GM23338 (cell line): Measurements from ENCODE around the gene CLDN11. TPM values are rescaled to one million over a fixed set of nuclear protein-coding genes. Genes with fewer than 3 reads are reported as not detected.

Experiments used
- ATAC-seq: fragments of 200-7000 bp; cut with Tn5 transposase; 3 replicates; pipeline ENCODE4 v1.9.1; 2020
- DNase-seq: peaks from one replicate; pipeline ENCODE4 v3.0.0-alpha.2; 2015; ENCODE audit warnings: low spot score
- H2AFZ ChIP-seq: fragments of 200-600 bp; sonication (generic); 2 replicates; pipeline ENCODE4 v1.8.0; 2016; ENCODE audit warnings: antibody characterized with exemption, mild to moderate bottlenecking, moderate library complexity
- H3F3A ChIP-seq: fragments of 200-600 bp; sonication (generic); replicated peaks from 2 replicates; pipeline ENCODE4 v1.8.0; 2017; ENCODE audit warnings: antibody characterized with exemption, mixed run types, low read depth
- H3K27ac ChIP-seq: fragments of 200-600 bp; sonication (generic); 2 replicates; pipeline ENCODE4 v1.6.1; 2016; ENCODE audit warnings: low read depth
- H3K27me3 ChIP-seq: fragments of 200-600 bp; sonication (generic); 2 replicates; pipeline ENCODE4 v1.8.0; 2016; ENCODE audit warnings: mild to moderate bottlenecking, mixed run types, moderate library complexity; ENCODE audit not compliant: insufficient read depth
- H3K36me3 ChIP-seq: fragments of 200-600 bp; sonication (generic); 2 replicates; pipeline ENCODE4 v1.8.0; 2016; ENCODE audit warnings: mild to moderate bottlenecking; ENCODE audit not compliant: insufficient read depth
- H3K4me1 ChIP-seq: fragments of 200-600 bp; sonication (generic); 2 replicates; pipeline ENCODE4 v1.8.0; 2016; ENCODE audit warnings: mild to moderate bottlenecking, moderate library complexity; ENCODE audit not compliant: insufficient read depth
- H3K4me2 ChIP-seq: fragments of 200-600 bp; sonication (generic); 2 replicates; pipeline ENCODE4 v1.7.1; 2017; ENCODE audit warnings: mixed run types
- H3K4me3 ChIP-seq: fragments of 200-600 bp; sonication (generic); 2 replicates; pipeline ENCODE4 v1.6.1; 2016; ENCODE audit warnings: mixed run types
- H3K79me2 ChIP-seq: fragments of 200-600 bp; sonication (generic); replicated peaks from 2 replicates; pipeline ENCODE4 v1.8.0; 2017; ENCODE audit warnings: mild to moderate bottlenecking; ENCODE audit not compliant: insufficient read depth
- H3K9me2 ChIP-seq: fragments of 200-600 bp; sonication (generic); 2 replicates; pipeline ENCODE4 v1.8.0; 2017; ENCODE audit not compliant: insufficient read depth
- H4K20me1 ChIP-seq: fragments of 200-600 bp; sonication (generic); replicated peaks from 2 replicates; pipeline ENCODE4 v1.8.0; 2017; ENCODE audit warnings: mild to moderate bottlenecking; ENCODE audit not compliant: insufficient read depth
- H3K27ac Mint-ChIP-seq: 2 replicates; pipeline ENCODE4 v1.8.0; 2020; ENCODE audit warnings: inconsistent platforms, mild to moderate bottlenecking, moderate library complexity, mixed read lengths
- H3K27me3 Mint-ChIP-seq: 3 replicates; pipeline ENCODE4 v1.8.0; 2022; ENCODE audit warnings: low read depth, mild to moderate bottlenecking, moderate library complexity, mixed read lengths, inconsistent platforms; ENCODE audit not compliant: insufficient read depth, poor library complexity
- H3K36me3 Mint-ChIP-seq: 3 replicates; pipeline ENCODE4 v1.8.0; 2021; ENCODE audit warnings: low read depth, mild to moderate bottlenecking, inconsistent platforms, moderate library complexity, mixed read lengths
- H3K4me1 Mint-ChIP-seq: 3 replicates; pipeline ENCODE4 v1.8.0; 2020; ENCODE audit warnings: mild to moderate bottlenecking, inconsistent platforms, mixed read lengths
- H3K4me3 Mint-ChIP-seq: 3 replicates; pipeline ENCODE4 v1.8.0; 2021; ENCODE audit warnings: moderate library complexity, mild to moderate bottlenecking, inconsistent platforms, mixed read lengths
- H3K9me3 Mint-ChIP-seq: 3 replicates; pipeline ENCODE4 v1.8.0; 2020; ENCODE audit warnings: moderate library complexity, mild to moderate bottlenecking, inconsistent platforms, mixed read lengths
- CREB1 ChIP-seq: fragments of 250-450 bp; sonication (Bioruptor Pico); IDR thresholded peaks from 2 replicates; pipeline ENCODE4 v1.5.0; 2020; ENCODE audit warnings: low read depth, mild to moderate bottlenecking, moderate library complexity
- EZH2 ChIP-seq: fragments of 200-600 bp; sonication (generic); IDR thresholded peaks from one replicate; pipeline ENCODE4 v1.8.0; 2017; ENCODE audit warnings: antibody characterized with exemption, mild to moderate bottlenecking, low read depth; ENCODE audit not compliant: unreplicated experiment
- NANOG ChIP-seq: IDR thresholded peaks from 2 replicates; pipeline ENCODE4 v1.6.1; 2016; ENCODE audit warnings: antibody characterized with exemption, borderline replicate concordance
- POLR2AphosphoS5 ChIP-seq: IDR thresholded peaks from 2 replicates; pipeline ENCODE4 v1.6.1; 2016; ENCODE audit warnings: antibody characterized with exemption, low read depth
- STAT1 ChIP-seq: IDR thresholded peaks from one replicate; pipeline ENCODE4 v1.6.1; 2016; ENCODE audit warnings: antibody characterized with exemption; ENCODE audit not compliant: unreplicated experiment
- ZNF114 ChIP-seq: fragments of 250-450 bp; sonication (Bioruptor Pico); IDR thresholded peaks from 2 replicates; pipeline ENCODE4 v1.5.0; 2020; ENCODE audit warnings: mild to moderate bottlenecking, moderate library complexity
- ZNF331 ChIP-seq: fragments of 250-450 bp; sonication (Bioruptor Pico); IDR thresholded peaks from 2 replicates; pipeline ENCODE4 v1.5.0; 2020; ENCODE audit warnings: low read depth, mild to moderate bottlenecking, moderate library complexity
- polyA plus RNA-seq: library from polyadenylated mRNA; unstranded; fragments of >200 nt; fragmentation: Nextera tagmentation; extraction: Ambion mirVana; gene quantifications from 2 replicates; pipeline ENCODE4 v1.2.1, GENCODE V29; 2016
- total RNA-seq: library from RNA; depleted of rRNA; stranded (reverse); fragments of >200 nt; shearing (Covaris generic); gene quantifications from 2 replicates; pipeline ENCODE4 v1.2.3, GENCODE V29; 2014
- TF ChIP-seq, protein P1 (sequence below): fragments of 250-450 bp; sonication (Bioruptor Pico); IDR thresholded peaks from 2 replicates; pipeline ENCODE4 v1.5.0; 2020; ENCODE audit warnings: mild to moderate bottlenecking, moderate library complexity

Gene CLDN11
- total and polyA plus RNA-seq, 2 experiments from 2014 or later, result 5.2 to 8.3 TPM

DNA sequence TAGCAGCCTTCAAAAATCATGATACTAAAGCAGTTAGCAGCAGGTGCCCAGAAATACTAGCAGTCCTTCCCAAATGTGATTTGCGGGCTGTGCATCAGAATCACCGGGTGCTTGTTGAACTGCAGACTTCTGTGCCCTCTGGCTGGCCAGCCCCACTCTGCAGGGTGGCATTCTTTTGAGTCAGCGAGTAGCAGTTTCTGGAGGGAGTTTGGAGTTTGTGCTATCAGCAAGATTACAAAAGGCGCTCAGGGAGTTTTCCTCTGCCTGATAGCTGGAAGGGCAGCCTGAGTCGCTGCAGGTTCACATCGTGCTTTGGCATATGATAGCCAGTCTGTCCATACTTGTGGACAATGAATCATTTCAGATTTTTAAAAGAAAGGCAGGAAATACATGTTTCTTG lies 57.6 kb downstream of the CLDN11 start (continued):
- TF ChIP-seq, protein P1, sequence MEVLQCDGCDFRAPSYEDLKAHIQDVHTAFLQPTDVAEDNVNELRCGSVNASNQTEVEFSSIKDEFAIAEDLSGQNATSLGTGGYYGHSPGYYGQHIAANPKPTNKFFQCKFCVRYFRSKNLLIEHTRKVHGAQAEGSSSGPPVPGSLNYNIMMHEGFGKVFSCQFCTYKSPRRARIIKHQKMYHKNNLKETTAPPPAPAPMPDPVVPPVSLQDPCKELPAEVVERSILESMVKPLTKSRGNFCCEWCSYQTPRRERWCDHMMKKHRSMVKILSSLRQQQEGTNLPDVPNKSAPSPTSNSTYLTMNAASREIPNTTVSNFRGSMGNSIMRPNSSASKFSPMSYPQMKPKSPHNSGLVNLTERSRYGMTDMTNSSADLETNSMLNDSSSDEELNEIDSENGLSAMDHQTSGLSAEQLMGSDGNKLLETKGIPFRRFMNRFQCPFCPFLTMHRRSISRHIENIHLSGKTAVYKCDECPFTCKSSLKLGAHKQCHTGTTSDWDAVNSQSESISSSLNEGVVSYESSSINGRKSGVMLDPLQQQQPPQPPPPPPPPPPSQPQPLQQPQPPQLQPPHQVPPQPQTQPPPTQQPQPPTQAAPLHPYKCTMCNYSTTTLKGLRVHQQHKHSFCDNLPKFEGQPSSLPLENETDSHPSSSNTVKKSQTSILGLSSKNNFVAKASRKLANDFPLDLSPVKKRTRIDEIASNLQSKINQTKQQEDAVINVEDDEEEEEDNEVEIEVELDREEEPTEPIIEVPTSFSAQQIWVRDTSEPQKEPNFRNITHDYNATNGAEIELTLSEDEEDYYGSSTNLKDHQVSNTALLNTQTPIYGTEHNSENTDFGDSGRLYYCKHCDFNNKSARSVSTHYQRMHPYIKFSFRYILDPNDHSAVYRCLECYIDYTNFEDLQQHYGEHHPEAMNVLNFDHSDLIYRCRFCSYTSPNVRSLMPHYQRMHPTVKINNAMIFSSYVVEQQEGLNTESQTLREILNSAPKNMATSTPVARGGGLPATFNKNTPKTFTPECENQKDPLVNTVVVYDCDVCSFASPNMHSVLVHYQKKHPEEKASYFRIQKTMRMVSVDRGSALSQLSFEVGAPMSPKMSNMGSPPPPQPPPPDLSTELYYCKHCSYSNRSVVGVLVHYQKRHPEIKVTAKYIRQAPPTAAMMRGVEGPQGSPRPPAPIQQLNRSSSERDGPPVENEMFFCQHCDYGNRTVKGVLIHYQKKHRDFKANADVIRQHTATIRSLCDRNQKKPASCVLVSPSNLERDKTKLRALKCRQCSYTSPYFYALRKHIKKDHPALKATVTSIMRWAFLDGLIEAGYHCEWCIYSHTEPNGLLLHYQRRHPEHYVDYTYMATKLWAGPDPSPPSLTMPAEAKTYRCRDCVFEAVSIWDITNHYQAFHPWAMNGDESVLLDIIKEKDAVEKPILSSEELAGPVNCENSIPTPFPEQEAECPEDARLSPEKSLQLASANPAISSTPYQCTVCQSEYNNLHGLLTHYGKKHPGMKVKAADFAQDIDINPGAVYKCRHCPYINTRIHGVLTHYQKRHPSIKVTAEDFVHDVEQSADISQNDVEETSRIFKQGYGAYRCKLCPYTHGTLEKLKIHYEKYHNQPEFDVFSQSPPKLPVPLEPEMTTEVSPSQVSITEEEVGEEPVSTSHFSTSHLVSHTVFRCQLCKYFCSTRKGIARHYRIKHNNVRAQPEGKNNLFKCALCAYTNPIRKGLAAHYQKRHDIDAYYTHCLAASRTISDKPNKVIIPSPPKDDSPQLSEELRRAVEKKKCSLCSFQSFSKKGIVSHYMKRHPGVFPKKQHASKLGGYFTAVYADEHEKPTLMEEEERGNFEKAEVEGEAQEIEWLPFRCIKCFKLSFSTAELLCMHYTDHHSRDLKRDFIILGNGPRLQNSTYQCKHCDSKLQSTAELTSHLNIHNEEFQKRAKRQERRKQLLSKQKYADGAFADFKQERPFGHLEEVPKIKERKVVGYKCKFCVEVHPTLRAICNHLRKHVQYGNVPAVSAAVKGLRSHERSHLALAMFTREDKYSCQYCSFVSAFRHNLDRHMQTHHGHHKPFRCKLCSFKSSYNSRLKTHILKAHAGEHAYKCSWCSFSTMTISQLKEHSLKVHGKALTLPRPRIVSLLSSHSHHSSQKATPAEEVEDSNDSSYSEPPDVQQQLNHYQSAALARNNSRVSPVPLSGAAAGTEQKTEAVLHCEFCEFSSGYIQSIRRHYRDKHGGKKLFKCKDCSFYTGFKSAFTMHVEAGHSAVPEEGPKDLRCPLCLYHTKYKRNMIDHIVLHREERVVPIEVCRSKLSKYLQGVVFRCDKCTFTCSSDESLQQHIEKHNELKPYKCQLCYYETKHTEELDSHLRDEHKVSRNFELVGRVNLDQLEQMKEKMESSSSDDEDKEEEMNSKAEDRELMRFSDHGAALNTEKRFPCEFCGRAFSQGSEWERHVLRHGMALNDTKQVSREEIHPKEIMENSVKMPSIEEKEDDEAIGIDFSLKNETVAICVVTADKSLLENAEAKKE (CRISPR knock-in tag), result no peak
- TF ChIP-seq EZH2 (no peak), POLR2AphosphoS5 (no peak)

- H3K4me1 Mint-ChIP-seq, result peaks cover 14% of the 10 kb centered on the region; the same call in 2 of the 3 replicates
- Histone ChIP-seq H3K79me2 (no peaks in the 10 kb centered on the region), H3F3A (no peaks in the 10 kb centered on the region), H3K27me3 (no peaks in the 10 kb centered on the region), H3K9me2 (no peaks in the 10 kb centered on the region), H3K4me2 (no peak overlapping the region), H3K27ac (no peak overlapping the region), H3K4me1 (no peaks in the 10 kb centered on the region; the same call in 1 of the 2 replicates), H4K20me1 (no peaks in the 10 kb centered on the region), H3K36me3 (no peaks in the 10 kb centered on the region), H2AFZ (no peak overlapping the region), H3K4me3 (no peak overlapping the region)
- H3K27ac Mint-ChIP-seq, result no peak overlapping the region
- H3K36me3 Mint-ChIP-seq, result no peaks in the 10 kb centered on the region
- H3K27me3 Mint-ChIP-seq, result peaks cover 4% of the 10 kb centered on the region
- DNase-seq (no peak), ATAC-seq (no peak)
- no peak overlapping the region for H3K4me3 Mint-ChIP-seq
- H3K9me3 Mint-ChIP-seq, result no peaks in the 10 kb centered on the region; the same call in 2 of the 3 replicates
- no peak for TF ChIP-seq ZNF331 (CRISPR knock-in tag)
- no peak for TF ChIP-seq CREB1 (CRISPR knock-in tag)
- TF ChIP-seq ZNF114 (CRISPR knock-in tag), result no peak
- no peak for TF ChIP-seq NANOG
- no peak for TF ChIP-seq STAT1
- TF ChIP-seq, protein P1 (CRISPR knock-in tag), result no peak
Observed at GRCh38 chr3:170477395-170477794, 58.7 kb downstream of the CLDN11 start.
